NCI-H69 (cell line): ENCODE measurements around the gene TNIK.
"Not testable (repeated sequence)": the region's sequence is repeated elsewhere in the genome, so short reads cannot be mapped to it uniquely, and the experiment has no call there.

Experiments
- DNase-seq: peaks from one replicate; lab custom pipeline; 2025; lab: John Stamatoyannopoulos, UW

The TNIK gene

GRCh38 chr3:171309906-171310359 lies 150.3 kb downstream of the TNIK start:
- no peak for DNase-seq

GRCh38 chr3:171307988-171308387 lies 152.2 kb downstream of the TNIK start:
- DNase-seq, result no peak

DNA sequence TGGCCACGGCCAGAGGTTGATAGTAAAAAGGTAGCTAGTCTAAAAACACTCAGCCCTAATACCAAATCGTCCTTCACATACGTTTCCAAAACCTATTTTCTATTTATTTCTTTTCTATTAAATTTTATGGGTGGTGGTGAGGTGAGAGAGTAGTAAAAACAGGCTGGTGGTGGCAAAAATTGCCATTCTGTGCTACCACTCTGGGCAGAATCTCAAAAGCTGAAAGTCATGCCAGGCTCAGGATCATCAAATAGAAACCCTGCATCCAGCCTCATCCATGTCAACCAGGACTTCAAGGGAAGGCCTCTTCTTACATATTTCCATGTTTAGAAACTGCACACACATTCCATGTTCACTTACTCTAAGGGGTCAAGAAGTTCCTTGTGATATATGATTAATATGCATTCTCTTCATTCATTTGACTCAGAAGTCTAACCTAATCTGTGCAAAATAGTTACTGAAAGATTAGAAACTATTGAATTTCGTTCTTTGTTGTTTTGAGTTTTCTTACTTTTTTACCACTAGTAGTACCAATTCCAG lies 153.1 kb downstream of the TNIK start:
- no peak for DNase-seq

- DNase-seq, result no peak
Measured at GRCh38 chr3:171306631-171307030, 153.6 kb downstream of the TNIK start.

GRCh38 chr3:171305823-171306222 lies 154.4 kb downstream of the TNIK start:
- DNase-seq, result not testable (repeated sequence)

DNA sequence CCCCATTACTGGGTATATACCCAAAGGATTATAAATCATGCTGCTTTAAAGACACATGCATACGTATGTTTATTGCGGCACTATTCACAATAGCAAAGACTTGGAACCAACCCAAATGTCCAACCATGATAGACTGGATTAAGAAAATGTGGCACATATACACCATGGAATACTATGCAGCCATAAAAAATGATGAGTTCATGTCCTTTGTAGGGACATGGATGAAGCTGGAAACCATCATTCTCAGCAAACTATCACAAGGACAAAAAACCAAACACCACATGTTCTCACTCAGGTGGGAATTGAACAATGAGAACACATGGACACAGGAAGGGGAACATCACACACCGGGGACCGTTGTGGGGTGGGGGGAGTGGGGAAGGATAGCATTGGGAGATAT lies 155.7 kb downstream of the TNIK start:
- not testable (repeated sequence) for DNase-seq

DNA sequence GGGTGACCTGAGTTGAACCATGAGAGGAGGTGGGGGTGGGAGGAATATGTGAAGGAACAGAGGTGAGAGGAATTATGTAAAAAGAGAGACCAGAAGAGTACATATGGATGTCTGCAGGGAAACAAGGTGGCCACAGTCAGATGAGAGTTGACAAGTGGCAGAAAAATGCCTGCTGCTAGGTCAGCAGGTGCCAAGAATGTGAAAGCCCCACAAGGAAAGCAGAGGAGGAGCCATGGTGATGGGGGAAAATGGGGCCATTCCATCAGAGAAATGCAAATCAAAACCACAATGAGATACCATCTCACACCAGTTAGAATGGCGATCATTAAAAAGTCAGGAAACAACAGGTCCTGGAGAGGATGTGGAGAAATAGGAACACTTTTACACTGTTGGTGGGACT lies 156.2 kb downstream of the TNIK start:
- DNase-seq, result not testable (repeated sequence)

DNA sequence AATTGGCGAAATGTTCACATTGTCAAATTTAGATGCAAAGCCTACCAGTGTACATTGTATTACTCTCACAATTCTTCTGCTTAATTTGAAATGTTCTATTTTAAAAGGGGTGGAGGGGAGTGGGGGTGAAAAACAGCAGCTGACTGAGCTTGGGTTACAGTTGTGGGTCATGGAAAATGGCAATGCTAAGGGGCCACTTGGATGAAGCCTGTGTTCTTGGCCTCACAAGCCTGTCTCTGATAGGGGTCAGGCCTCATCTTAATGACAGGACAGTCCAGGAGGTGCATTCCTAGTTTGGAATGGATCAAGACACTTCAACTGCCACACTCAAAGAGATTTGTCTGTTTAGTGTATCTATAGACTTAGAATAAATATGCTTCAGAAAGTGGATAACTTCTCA lies 158.2 kb downstream of the TNIK start:
- no peak for DNase-seq

DNA sequence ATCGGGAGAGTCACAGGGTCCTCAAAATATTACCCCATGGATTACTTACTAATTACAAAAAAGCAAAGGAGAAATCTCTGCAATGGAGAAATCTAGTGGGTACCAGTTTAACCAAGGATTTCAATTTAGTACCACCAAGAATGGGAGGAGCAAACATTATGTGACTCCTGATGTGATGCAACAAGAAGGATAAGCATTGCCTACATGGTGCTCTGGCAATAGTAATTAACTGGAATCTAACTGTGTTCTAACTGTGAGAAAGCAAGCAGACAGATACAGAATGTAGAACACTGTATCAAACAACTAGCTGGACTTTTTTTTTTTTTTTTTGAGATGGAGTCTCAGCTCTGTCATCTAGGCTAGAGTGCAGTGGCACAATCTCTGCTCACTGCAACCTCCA lies 159.2 kb downstream of the TNIK start:
- no peak for DNase-seq

DNA sequence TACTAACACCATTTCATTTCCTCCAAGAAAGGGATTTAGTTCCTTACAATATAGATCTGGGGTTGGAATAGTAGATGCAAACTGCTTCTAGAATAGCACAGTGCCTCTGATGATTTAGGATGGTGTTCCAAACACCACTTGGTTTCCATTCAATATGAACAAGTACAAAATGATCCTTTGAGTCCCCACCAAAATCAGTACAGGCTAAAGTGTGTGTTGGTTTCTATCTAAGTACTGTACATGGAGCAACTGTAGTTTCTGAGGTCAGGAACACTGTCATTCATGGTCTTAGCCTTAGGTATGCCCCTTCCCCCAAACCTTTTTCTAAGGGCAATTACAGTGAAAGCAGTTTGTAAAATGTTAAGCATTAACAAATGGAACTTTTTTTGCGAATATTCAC lies 162.3 kb downstream of the TNIK start:
- no peak for DNase-seq

- no peak for DNase-seq
Measured at GRCh38 chr3:171297207-171297606, 163.0 kb downstream of the TNIK start.

DNA sequence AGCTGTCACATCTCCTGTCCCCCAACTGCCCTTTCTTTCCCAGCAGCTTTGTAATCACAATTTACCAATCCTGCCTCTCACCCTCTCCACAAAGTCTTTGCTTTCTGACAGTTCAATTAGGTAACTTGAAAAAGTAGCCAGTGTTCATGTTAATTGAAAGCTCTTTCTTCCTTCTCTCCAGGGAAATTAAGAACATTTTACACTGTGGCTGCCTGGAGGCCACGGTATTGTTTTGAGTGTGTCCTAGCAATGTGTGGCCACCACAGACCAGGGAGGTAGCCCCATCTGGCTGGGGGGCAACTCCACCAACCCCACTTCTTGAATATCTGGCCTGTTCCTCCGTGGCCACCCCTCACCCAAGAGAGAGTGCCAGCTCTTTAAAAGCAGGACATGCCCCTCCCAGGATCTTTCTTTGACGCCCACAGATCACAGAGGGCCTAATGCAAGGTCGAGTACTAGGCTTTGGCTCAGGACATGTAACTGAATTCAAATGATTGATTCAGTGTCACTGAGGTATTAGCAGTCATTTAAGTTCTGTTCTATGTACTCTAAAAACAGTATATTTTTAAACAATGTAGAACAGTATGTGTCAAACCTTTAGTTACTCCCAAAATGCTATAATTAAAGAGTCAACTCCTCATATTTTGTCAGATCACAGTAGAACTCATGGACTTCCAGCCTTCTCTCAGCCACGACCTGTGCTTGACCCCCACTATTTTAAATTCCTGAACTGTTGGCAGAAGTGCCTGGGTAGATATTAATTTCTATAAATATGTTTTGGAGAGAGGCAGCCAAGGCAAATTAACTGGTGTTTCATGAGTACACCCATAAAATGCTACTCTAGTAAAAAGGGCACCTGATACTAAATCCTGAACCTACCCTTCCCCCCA lies 164.5 kb downstream of the TNIK start:
- DNase-seq, result no peak

- DNase-seq, result no peak
Measured at GRCh38 chr3:171293142-171293782, 166.9 kb downstream of the TNIK start.

DNA sequence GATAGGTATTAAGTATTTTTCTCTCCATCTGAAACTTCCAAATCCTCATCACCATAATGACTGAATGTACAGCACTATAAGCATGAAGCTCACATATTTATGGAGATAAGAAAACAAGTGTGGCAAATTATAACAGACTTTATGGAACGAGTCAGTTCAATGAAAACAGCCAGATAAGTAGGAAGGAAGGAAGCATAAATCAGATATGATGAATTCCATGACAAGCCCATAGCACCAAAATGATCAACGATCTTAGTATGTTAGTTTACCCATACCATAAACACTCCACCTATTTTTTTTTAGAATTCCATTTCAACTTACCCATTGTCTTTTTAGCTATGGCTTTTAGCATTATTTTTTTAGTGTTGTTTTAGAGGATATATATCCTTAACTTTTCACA lies 169.5 kb downstream of the TNIK start:
- no peak for DNase-seq

DNA sequence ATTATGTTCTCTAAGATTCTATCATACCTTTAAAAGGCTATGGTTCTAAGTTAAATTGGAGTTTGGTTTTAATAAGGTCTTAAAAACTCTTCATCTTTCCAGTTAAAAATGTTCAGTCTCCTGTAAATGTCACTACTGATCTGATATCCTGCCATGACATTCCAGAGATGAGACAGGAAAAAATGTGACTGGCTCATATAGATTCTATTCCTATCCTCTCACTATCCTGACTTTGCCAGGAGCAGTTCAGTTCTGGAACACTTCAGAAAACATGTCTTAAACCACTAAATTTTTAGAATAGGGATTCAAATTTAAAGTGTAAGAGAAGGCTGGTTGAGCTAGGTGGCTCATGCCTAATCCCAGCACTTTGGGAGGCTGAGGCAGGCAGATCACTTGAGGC lies 170.9 kb downstream of the TNIK start:
- no peak for DNase-seq

- not testable (repeated sequence) for DNase-seq
Measured at GRCh38 chr3:171287761-171288160, 172.4 kb downstream of the TNIK start.

- no peak for DNase-seq
Measured at GRCh38 chr3:171286580-171287249, 173.5 kb downstream of the TNIK start.

- DNase-seq, result no peak
Measured at GRCh38 chr3:171285287-171285686, 174.9 kb downstream of the TNIK start.

DNA sequence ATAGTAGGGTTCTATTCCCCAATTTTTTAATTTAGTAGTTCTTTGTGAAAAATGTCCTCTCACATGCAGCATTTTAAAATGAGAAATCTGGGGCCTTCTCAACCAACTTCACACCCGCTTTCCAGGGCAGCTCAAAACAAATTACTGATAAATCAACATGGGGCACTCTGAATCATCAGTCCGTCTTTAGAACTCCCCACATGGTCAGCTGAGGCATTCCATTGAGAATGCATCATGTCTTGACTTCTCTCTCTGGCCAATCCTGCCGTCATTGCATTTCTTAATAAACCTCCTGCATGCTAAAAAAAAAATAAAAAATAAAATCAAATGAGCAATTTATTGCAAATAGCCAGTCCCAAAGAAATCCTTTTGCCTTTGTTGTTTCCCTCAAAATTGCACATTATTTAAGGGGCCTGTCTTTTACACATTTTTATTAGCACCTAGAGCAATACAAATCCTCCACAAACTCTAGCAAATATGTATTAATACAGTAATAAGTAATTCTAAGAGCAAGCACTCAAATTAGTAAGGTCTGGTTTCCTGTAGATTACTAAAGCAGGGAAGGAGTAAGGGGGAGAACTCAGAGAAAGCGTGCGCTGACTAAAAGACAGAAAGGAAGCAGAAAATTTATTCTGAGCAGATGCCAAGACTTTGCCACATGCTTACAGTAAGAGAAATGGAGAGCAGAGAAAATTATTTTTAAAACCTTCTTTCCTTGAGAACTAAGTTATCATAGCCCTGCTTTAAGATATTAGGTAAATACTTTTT lies 175.7 kb downstream of the TNIK start:
- DNase-seq, result no peak

DNA sequence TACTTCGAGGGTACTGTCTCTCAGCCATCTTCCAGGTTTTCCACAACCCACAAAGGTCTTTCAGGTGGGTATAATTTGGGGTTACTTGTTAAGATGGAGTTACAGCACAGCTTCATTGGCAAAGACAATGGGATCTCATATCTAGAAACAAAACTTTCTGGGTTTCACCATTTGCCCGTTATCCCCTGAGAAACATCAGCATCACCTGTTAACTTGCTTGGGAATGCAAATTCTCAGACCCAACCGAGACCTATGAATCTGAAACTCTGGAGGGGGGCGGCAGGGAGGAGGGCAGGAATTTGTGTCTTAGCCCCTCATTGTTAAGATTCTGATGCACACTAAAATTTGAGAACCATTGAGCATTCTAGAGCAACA lies 176.4 kb downstream of the TNIK start:
- no peak for DNase-seq

DNA sequence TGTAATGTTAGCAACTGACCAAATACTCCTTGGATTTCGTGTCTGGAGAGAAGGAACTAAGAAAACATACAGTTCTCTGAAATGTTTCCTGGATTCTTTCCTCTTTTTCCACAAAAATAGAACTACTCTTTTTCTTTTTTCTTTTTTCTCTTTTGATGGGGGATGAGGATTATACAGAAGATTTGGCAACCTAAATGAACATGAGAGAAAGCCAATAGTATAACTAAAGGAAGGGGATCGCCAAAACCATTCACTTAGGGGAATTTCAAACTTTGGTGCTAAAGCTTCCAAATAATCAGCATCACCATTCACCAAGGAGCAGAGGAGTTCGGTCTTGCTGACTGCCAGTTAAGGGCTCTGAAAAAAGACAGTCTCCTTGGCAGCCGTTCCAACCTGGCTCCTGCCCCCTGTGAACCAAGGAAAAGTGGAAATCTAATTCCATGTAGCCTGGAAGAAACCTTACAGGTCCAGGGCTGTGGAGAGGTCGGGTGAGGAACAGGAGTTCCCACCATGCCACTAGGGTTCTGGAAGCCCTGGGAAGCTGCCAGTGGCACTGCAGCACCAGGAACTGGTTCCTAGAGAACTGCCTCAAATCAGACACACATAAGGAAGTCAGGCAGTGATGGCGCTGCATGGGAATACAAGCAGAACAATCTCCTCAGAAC lies 176.9 kb downstream of the TNIK start:
- no peak for DNase-seq
